A549 (cell line): Measurements from ENCODE around the gene SPECC1.
"Not testable (repeated sequence)": the region's sequence is repeated elsewhere in the genome, so short reads cannot be mapped to it uniquely, and the experiment has no call there.

Experiments
- KDM1A ChIP-seq: fragments of 200-600 bp; sonication (generic); IDR thresholded peaks from 2 replicates; pipeline ENCODE4 v1.6.1; 2016; ENCODE audit warnings: low read depth, mild to moderate bottlenecking
- TF ChIP-seq, protein P1 (sequence below): fragments of >200 bp; sonication (Bioruptor Twin); formaldehyde crosslinking; IDR thresholded peaks from 3 replicates; pipeline ENCODE4 v1.5.1; 2016

GRCh38 chr17:20100806-20101205 is 91.6 kb downstream of the SPECC1 start:
- TF ChIP-seq, protein P1, sequence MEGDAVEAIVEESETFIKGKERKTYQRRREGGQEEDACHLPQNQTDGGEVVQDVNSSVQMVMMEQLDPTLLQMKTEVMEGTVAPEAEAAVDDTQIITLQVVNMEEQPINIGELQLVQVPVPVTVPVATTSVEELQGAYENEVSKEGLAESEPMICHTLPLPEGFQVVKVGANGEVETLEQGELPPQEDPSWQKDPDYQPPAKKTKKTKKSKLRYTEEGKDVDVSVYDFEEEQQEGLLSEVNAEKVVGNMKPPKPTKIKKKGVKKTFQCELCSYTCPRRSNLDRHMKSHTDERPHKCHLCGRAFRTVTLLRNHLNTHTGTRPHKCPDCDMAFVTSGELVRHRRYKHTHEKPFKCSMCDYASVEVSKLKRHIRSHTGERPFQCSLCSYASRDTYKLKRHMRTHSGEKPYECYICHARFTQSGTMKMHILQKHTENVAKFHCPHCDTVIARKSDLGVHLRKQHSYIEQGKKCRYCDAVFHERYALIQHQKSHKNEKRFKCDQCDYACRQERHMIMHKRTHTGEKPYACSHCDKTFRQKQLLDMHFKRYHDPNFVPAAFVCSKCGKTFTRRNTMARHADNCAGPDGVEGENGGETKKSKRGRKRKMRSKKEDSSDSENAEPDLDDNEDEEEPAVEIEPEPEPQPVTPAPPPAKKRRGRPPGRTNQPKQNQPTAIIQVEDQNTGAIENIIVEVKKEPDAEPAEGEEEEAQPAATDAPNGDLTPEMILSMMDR = not testable (repeated sequence)
- not testable (repeated sequence) for TF ChIP-seq KDM1A
